Measurements from ENCODE around the gene KIF13A.

The KIF13A gene

GRCh38 chr6:17904491-17905120 is 82.8 kb downstream of the KIF13A start:
- TF ChIP-seq CTCF (IDR thresholded peaks at IDR 0.05) (no peak), ZFX (IDR thresholded peaks at IDR 0.05; ENCODE audit: borderline replicate concordance) (no peak)
- no peak overlapping the region for H3K27ac ChIP-seq

DNA sequence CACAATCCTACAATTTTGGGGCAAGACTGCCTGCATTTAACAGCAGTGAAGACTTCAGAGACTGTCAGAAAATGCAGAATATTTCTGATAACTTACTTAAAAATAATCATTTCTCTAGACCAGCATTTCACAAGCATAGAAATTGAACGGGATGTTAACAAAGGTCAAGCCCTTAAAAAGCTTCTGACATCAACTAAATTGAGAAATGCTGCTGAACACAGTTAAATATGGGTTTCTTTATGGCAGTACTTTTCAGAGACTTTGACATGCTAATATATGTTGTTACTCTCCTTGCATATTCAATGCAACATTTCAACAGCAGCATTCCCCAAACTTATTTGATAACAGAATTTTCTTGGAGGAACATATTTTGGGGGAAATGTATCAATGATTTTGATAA is 84.5 kb downstream of the KIF13A start:
- H3K27ac ChIP-seq, result no peak overlapping the region
- TF ChIP-seq CTCF (IDR thresholded peaks at IDR 0.05) (no peak), ZFX (IDR thresholded peaks at IDR 0.05; ENCODE audit: borderline replicate concordance) (no peak)

- TF ChIP-seq ZFX (IDR thresholded peaks at IDR 0.05; ENCODE audit: borderline replicate concordance), result no peak
- no peak for TF ChIP-seq CTCF (IDR thresholded peaks at IDR 0.05)
- H3K27ac ChIP-seq, result no peak overlapping the region
Observed at GRCh38 chr6:17901493-17901892, 85.9 kb downstream of the KIF13A start.

DNA sequence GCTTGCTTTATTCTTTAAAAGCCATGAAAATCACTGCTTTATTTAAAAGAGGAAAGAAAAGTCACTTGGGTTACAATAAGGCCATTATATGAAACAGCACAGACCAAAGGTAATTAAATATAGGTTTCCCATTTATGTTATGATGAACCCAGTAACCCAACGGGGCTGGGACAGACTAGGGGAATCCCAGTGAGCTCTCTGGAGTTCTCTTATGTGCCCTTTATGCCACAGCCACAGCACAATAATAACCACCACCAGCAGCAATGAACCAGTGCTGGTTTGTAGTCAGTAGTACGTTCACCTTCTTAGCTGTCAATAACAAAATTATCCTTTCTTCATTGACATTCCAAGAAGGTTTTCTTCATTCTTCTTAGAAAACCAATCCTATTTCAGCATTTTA is 87.4 kb downstream of the KIF13A start:
- TF ChIP-seq ZFX (IDR thresholded peaks at IDR 0.05; ENCODE audit: borderline replicate concordance) (no peak), CTCF (IDR thresholded peaks at IDR 0.05) (no peak)
- H3K27ac ChIP-seq, result no peak overlapping the region

DNA sequence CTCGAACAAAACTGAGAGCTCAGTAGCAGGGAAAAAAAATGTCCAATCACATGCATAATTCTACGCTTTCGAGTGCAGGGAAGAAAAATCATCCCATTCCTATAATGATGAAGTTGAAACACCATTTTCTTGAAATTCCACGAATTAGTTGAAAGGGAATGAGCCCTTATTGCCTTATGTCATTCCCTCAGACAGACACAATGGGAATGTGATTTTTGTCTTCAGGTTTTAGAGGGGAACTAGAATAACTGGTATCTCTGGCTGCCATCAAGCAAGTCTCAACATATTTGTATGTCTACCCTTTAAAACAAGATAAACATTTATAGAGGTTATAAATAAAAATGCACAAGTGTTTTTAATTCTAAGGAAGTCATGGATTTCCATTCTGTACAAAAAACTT is 87.9 kb downstream of the KIF13A start:
- TF ChIP-seq ZFX (IDR thresholded peaks at IDR 0.05; ENCODE audit: borderline replicate concordance), result no peak
- no peak for TF ChIP-seq CTCF (IDR thresholded peaks at IDR 0.05)

DNA sequence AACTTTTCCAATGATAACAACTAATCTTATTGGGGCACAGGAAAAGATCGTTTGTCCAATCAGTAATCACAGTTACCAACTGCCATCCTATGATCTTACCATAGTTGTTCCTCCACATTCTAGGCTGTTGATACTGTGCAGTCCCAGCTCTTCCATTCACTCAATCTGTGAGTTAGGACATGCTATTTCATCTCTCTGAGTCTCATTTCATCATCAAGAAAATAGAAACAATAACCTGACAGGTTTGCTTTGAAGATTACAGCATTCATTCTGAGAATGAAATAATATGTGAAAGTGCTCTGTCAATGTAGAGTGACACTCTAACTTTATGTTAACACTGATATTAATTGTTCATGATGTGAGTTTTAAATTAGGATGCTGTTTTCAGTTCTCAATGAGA is 89.8 kb downstream of the KIF13A start:
- no peak for TF ChIP-seq CTCF (IDR thresholded peaks at IDR 0.05)
- no peak for TF ChIP-seq ZFX (IDR thresholded peaks at IDR 0.05; ENCODE audit: borderline replicate concordance)
- H3K27ac ChIP-seq, result no peak overlapping the region

More for the DNA sequence above, 87.9 kb downstream of the KIF13A start:
- H3K27ac ChIP-seq, result no peak overlapping the region

DNA sequence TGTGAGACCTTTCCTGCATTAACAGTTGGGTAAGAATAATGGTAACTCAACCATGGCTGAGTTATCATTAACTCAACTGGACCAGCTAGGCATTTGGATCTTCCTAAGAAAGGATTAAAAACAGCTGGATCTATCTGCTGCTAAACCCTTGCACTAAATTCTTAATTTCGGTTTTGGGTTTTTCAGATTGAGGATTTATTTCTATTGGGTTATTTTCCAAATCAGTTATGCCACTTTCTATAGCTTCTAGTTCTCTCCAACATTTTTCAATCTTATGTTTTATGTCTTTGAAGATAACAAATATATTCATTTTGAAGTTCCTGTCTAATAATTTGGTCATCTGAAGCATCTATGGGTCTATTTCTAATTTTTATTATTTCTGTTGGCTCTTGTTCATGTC is 92.5 kb downstream of the KIF13A start:
- no peak overlapping the region for H3K27ac ChIP-seq
- TF ChIP-seq ZFX (IDR thresholded peaks at IDR 0.05; ENCODE audit: borderline replicate concordance), result no peak
- TF ChIP-seq CTCF (IDR thresholded peaks at IDR 0.05), result no peak

Data from 22Rv1 (cell line).